Caco-2 (cell line): Measurements from ENCODE around the gene CASZ1. TPM values are rescaled to one million over a fixed set of nuclear protein-coding genes. Genes with fewer than 3 reads are reported as not detected.

Experiments
- BruUV-seq: library from RNA; stranded (reverse); fragments of 400-500 nt; replicated peaks from 2 replicates; lab custom pipeline; 2021; lab: Mats Ljungman, UMichigan
- CTCF ChIA-PET: fragments of 300-600 bp; sonication (Branson Sonifier 250); formaldehyde crosslinking; loops from one replicate; lab custom pipeline; 2022; ENCODE audit warnings: antibody characterized with exemption; lab: Charles Lee
- POLR2A ChIA-PET: fragments of 300-600 bp; sonication (Branson Sonifier 250); formaldehyde crosslinking; loops from one replicate; lab custom pipeline; 2022; ENCODE audit warnings: antibody characterized with exemption; lab: Charles Lee
- DNase-seq, 2 experiments: peaks; one replicate each; pipeline versions ENCODE4 v3.0.0 to v3.0.0-alpha.2; 2020 to 2022
- H3K27me3 ChIP-seq: replicated peaks from 2 replicates; pipeline ENCODE4 v1.6.0; 2011; ENCODE audit warnings: low read length; ENCODE audit not compliant: control insufficient read depth, insufficient read depth
- H3K36me3 ChIP-seq: 2 replicates; pipeline ENCODE4 v1.5.1; 2011; ENCODE audit warnings: low read length; ENCODE audit not compliant: control insufficient read depth, insufficient read depth
- H3K4me1 ChIP-seq: fragments of 250-450 bp; sonication (Bioruptor Pico); 2 replicates; pipeline ENCODE4 v1.5.1; 2020; ENCODE audit warnings: mild to moderate bottlenecking
- H3K4me3 ChIP-seq: 2 replicates; pipeline ENCODE4 v1.5.1; 2011; ENCODE audit warnings: low read depth, mild to moderate bottlenecking, control low read depth, low read length
- H3K9me3 ChIP-seq: fragments of 250-450 bp; sonication (Bioruptor Pico); 2 replicates; pipeline ENCODE4 v1.5.1; 2020; ENCODE audit warnings: mild to moderate bottlenecking, moderate library complexity
- H3K27ac Mint-ChIP-seq: one replicate; pipeline ENCODE4 v1.8.0; 2022; ENCODE audit warnings: mixed read lengths; ENCODE audit not compliant: unreplicated experiment
- H3K27me3 Mint-ChIP-seq: one replicate; pipeline ENCODE4 v1.8.0; 2022; ENCODE audit warnings: mixed read lengths; ENCODE audit not compliant: insufficient read depth, unreplicated experiment
- H3K36me3 Mint-ChIP-seq: one replicate; pipeline ENCODE4 v1.8.0; 2022; ENCODE audit warnings: mild to moderate bottlenecking, mixed read lengths; ENCODE audit not compliant: insufficient read depth, unreplicated experiment
- H3K4me1 Mint-ChIP-seq: one replicate; pipeline ENCODE4 v1.8.0; 2022; ENCODE audit warnings: low read depth, mixed read lengths; ENCODE audit not compliant: unreplicated experiment
- H3K4me3 Mint-ChIP-seq: one replicate; pipeline ENCODE4 v1.8.0; 2022; ENCODE audit warnings: mild to moderate bottlenecking, moderate library complexity, mixed read lengths; ENCODE audit not compliant: unreplicated experiment
- H3K9me3 Mint-ChIP-seq: one replicate; pipeline ENCODE4 v1.8.0; 2022; ENCODE audit warnings: mixed read lengths; ENCODE audit not compliant: unreplicated experiment
- CTCF ChIP-seq, 2 experiments: fragments of 200-600 bp in 1 of 2; IDR thresholded peaks; 1 replicate in 1 of 2; 2 replicates in 1 of 2; pipeline versions ENCODE4 v1.5.1 to v1.8.0; 2011 to 2022; ENCODE audit warnings: antibody characterized with exemption in 1 of 2, control low read depth in 1 of 2, inconsistent platforms in 1 of 2, low read depth in 1 of 2, low read length in 1 of 2, mild to moderate bottlenecking in 1 of 2, moderate library complexity in 1 of 2; ENCODE audit not compliant: insufficient read depth in 1 of 2, severe bottlenecking in 1 of 2, unreplicated experiment in 1 of 2
- intact Hi-C: fragments of 100-400 bp; cut with micrococcal nuclease; formaldehyde crosslinking; loops from one replicate; pipeline ENCODE4 v1.10.0; 2022; ENCODE audit not compliant: unreplicated experiment
- total RNA-seq: library from RNA; stranded (reverse); gene quantifications from 2 replicates; pipeline ENCODE4 v1.2.3, GENCODE V29; 2022

Gene CASZ1
- total RNA-seq, 1 experiment from 2014 or later, result 10.9 TPM

- Histone ChIP-seq H3K27me3 (no peaks in the 10 kb centered on the region), H3K9me3 (no peaks in the 10 kb centered on the region), H3K4me1 (no peaks in the 10 kb centered on the region), H3K36me3 (no peaks in the 10 kb centered on the region), H3K4me3 (no peak overlapping the region)
- no peaks in the 10 kb centered on the region for H3K36me3 Mint-ChIP-seq
- no peak for TF ChIP-seq CTCF (IDR thresholded peaks at IDR 0.05; ENCODE audit: insufficient read depth in 1 of 2, low read depth in 1 of 2, low read length in 1 of 2, severe bottlenecking in 1 of 2, unreplicated experiment in 1 of 2)
- intact Hi-C loops, result no loop called here
- ChIA-PET POLR2A (no interaction called here), CTCF (no interaction called here)
- no peaks in the 10 kb centered on the region for H3K27me3 Mint-ChIP-seq
- no TSS peak for BruUV-seq
- H3K27ac Mint-ChIP-seq, result no peak overlapping the region
- H3K4me3 Mint-ChIP-seq, result no peak overlapping the region
- no peak for DNase-seq
- H3K4me1 Mint-ChIP-seq, result no peaks in the 10 kb centered on the region
- H3K9me3 Mint-ChIP-seq, result no peaks in the 10 kb centered on the region
Observed at GRCh38 chr1:10718083-10718415, 78.4 kb downstream of the CASZ1 start.

- intact Hi-C loops, result no loop called here
- H3K36me3 Mint-ChIP-seq, result no peaks in the 10 kb centered on the region
- no peak overlapping the region for H3K4me3 Mint-ChIP-seq
- no TSS peak for BruUV-seq
- no peak for DNase-seq
- Histone ChIP-seq H3K4me1 (no peaks in the 10 kb centered on the region), H3K27me3 (no peaks in the 10 kb centered on the region), H3K9me3 (no peaks in the 10 kb centered on the region), H3K36me3 (no peaks in the 10 kb centered on the region), H3K4me3 (no peak overlapping the region)
- no peaks in the 10 kb centered on the region for H3K9me3 Mint-ChIP-seq
- ChIA-PET POLR2A (no interaction called here), CTCF (no interaction called here)
- no peak for TF ChIP-seq CTCF (IDR thresholded peaks at IDR 0.05; ENCODE audit: insufficient read depth in 1 of 2, low read depth in 1 of 2, low read length in 1 of 2, severe bottlenecking in 1 of 2, unreplicated experiment in 1 of 2)
- no peak overlapping the region for H3K27ac Mint-ChIP-seq
- no peaks in the 10 kb centered on the region for H3K27me3 Mint-ChIP-seq
- no peaks in the 10 kb centered on the region for H3K4me1 Mint-ChIP-seq
Observed at GRCh38 chr1:10717296-10718082, 79.0 kb downstream of the CASZ1 start.

GRCh38 chr1:10716840-10717239 lies 79.6 kb downstream of the CASZ1 start:
- Mint-ChIP-seq H3K4me3 (no peak overlapping the region), H3K4me1 (no peaks in the 10 kb centered on the region), H3K36me3 (no peaks in the 10 kb centered on the region), H3K9me3 (no peaks in the 10 kb centered on the region), H3K27me3 (no peaks in the 10 kb centered on the region), H3K27ac (no peak overlapping the region)
- Histone ChIP-seq H3K27me3 (no peaks in the 10 kb centered on the region), H3K4me3 (no peak overlapping the region), H3K36me3 (no peaks in the 10 kb centered on the region), H3K4me1 (no peaks in the 10 kb centered on the region), H3K9me3 (no peaks in the 10 kb centered on the region)
- intact Hi-C loops, result no loop called here
- POLR2A ChIA-PET, result no interaction called here
- DNase-seq, result no peak
- CTCF ChIA-PET, result no interaction called here
- no TSS peak for BruUV-seq
- TF ChIP-seq CTCF (IDR thresholded peaks at IDR 0.05; ENCODE audit: insufficient read depth in 1 of 2, low read depth in 1 of 2, low read length in 1 of 2, severe bottlenecking in 1 of 2, unreplicated experiment in 1 of 2), result no peak
